ENCODE data around the gene FASTK.

The FASTK gene

DNA sequence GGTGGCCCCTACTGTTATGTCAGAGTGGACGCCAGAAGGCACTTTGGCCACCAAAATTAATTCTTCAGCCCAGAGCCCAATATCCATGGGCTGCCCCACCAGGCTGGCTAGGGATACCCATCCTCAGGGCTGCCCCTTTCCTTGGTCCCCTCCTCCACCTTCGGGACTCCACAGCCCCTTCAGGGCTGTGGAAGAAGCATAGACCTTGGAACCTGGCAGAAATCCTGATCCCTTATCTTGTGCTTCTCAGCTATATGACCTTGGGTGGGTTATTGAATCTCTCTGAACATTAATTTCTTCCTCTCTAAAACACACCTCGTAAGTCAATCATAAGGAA lies 3.2 kb upstream of the FASTK start:
- in situ Hi-C loops (cut with MboI; ENCODE audit: low sequenced_read_pairs): no loop called here

DNA sequence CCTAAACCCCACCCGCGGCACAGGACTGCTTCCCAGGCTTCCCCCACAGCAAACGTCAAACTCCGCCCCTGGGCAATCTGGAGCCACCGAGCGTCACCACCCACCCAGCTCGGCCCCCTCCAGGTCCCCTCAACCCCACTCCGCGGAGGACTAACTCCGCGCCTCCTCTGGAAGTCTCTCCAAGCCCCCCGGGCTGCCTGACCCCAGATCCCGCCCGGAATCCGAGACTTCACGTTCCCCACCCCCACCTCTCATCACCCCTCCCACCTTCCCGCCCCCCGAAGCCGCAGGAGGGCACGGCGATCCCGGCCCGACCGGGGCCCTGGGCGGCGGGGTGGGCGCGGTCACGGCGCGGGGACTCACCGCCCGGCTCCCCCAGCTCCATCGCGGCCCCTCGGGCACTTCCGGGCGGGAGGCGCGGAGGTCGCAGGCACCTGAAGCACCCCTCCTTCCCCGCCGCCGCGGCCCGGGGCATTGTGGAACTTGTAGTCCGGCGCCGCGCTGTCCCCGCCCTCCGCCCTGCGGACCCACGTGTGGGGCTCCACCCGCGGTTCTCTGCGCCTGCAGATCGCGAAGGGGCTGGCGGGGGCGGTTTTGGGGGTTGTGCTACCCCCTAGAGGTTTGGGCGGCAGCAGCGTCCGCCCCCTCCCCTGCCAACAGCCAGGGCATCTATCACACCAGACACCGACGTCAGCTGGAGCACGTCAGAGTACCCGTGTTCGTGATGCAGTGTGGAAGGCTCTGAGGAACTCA lies 2.6 kb upstream of the FASTK start, which contains the start of gene TMUB1:
Gene TMUB1 (minus strand): TSS at position 423 of the 753 bp plus-strand sequence. CDS start 930 bp downstream, outside the sequence.
- in situ Hi-C loops (cut with MboI; ENCODE audit: low sequenced_read_pairs): no loop called here

DNA sequence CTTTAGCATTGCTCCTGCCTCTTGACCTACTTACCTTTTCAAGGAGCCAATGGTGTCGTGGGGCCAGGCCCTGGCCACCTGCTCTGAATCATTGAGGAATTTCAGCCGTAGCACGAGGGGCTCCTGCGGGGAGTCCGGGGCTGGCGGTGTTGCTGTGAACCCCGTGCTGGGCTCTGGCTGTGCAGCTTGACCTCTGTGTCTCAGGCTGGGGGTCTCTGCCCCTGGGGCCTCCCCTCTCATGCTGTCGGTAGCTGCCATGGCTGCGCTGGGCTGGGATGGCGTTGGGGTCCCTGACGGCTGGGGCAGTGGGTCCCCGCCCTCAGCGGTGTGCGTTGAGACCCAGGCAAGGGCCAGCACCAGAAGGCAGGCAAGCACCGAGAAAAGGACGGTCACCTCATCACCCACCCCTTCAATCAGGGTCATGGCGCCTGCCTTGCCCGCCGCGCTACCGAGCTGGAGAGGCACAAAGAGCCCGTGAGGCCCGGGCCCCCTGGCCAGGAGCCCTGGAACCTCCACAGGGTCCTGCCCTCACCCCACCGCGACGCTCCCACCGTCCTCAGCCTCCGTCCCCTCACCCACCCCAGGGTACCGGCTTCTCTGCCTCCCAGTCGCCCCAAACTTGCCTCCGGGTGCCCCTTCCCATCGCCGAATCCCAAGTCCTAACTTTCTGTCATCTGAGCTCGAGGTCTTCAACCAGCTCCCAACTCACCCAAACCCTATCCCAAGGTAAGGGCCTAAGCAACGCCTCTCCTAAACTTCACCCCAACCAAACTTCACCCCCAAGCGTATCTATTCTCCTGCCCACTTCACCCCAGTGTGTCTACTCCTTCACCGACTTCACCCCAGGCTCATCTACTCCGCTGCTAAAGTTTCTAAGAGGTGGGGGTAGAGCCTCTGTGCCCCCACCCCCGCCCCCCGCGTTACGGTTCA lies 1.8 kb upstream of the FASTK start:
- in situ Hi-C loops (cut with MboI; ENCODE audit: low sequenced_read_pairs): no loop called here

DNA sequence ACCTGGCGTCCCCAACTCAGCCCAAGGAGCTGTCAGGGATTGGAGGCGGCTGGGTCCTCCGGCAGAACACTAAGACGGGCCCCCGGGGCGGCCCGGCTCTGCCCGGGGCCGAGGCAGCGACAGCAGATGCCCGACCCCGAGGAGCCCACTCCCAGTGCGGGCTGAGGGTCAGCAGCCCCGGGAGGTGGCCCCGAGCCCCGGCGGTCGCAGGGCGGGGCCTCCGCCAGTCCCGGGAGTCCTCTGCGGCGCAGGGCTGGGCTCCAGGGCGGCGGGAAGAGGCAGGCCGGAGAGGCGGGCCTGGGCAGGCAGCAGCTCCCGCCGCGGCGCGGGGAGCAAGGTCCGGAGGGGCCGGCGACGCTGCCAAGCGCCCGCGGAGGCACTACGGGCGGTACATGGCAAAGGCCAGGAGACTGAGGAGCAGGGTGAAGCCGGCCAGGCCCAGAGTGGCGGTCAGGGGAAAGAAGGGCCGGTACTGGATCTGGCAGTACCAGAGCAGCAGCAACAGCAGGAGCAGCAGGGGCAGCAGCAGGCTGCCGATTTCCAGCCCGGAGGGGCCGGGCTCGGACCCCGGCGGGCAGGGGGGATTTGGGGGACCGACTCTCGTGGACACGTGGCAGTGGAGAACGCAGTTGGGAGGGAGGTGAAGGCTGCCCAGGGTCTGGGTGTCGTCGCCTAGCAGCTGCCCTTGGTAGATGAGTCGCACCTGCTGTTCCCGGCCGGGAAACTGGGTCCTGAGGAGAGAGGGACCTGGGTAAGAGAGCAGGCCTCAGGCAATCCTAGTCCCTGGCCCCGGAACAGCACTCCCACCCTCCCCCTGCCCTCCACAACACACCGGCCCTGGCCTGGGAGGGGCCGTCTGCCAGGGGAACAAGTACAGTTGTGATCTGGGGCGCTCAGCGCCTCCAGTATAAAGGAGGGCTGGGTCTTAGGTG lies 827 bp upstream of the FASTK start:
- in situ Hi-C loops (cut with MboI; ENCODE audit: low sequenced_read_pairs): no loop called here

DNA sequence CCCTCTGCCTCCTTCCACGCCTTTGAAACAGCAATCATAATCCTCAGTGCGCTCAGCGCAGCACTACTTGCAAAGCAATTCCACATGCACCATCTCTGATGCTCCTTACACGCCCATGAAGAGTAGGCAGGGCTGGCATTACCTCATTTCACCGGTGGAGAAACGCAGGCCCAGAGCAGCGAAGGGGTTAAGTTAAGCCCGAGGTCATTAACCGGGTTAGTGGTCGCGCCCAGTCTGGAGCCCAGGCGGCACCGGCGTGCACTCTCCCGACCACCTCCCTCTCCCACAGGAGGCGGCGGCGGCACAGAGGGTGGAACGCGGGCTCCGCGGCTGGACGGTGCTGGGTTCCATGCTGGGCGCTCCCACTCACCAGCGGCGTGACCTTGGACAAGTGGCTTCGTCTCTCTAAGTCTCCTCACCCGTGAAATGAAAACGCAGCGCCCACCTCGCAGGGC lies 515 bp downstream of the FASTK start:
- in situ Hi-C loops (cut with MboI; ENCODE audit: low sequenced_read_pairs): no loop called here

DNA sequence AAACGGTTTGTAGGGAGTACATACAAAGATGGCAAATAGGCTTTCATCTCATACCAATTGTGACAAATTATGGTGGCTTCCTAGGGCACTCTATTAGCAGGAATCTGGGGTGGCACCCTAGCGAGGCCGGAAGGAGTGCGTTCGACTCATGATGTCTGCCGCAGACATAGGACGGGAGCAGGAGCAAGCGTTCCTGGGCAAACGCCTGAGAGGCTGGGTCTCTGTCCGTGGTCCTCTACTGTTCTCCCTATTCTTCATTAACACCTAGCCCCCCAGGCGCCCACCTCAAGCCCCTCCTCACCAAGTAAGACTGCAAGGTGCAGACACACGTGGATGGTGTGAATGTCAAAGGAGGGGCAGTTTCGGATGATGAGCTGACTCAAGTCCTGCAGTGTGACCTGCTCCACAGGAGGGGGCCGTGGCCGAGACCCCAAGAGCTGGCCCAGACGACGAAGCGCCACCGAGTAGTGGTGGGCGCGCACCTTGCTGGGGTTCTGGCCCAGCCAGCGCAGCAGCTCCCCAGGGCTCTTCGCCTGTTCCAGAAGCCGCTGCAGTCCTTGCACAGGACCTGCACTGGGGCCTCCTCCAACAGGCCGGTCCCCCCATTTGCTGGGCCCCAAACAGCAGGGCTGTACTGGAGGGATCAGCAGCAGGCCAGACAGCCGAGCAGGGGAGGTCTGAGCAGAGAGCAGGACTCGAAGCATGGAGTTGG lies 1.3 kb downstream of the FASTK start:
- in situ Hi-C loops (cut with MboI; ENCODE audit: low sequenced_read_pairs): no loop called here

DNA sequence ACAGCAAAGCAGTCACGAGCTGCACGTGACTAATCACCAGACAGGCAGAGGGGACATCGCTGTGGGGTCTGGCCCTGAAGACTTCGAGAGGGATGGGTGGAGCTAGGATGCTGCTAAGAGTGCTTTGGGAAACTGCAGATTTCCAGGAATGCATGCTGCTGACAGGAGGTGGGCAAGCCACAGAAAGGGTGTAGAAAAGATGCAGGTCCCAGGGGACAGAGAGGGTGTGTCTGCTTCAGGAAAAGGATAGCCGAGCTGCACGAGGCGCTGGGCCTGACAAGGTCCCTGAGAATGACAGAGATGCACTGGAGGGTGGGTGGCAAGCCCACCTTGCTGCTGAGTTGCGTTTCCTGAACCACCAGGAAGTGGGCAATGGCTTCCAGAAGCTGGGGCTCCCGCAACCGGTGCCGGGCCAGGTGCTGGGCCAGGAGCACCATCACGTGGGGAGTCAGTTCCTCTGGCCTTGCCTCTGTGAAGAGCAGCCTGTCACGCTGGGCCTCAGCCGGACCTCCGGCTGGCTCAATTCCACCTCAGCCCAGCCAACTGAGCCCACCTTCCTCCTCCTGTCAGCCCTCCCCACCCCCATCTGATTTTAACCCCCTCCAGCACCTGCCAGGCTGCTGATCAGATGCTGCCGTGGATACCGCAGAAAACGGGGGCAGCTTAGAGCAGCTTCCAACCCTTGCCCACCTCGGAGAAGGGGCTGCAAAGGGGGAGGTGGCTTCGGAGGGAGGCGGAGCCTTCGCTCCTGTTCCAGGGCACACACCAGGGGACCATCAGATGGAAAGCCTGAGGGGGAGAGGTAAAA lies 2.2 kb downstream of the FASTK start:
- in situ Hi-C loops (cut with MboI; ENCODE audit: low sequenced_read_pairs): no loop called here

DNA sequence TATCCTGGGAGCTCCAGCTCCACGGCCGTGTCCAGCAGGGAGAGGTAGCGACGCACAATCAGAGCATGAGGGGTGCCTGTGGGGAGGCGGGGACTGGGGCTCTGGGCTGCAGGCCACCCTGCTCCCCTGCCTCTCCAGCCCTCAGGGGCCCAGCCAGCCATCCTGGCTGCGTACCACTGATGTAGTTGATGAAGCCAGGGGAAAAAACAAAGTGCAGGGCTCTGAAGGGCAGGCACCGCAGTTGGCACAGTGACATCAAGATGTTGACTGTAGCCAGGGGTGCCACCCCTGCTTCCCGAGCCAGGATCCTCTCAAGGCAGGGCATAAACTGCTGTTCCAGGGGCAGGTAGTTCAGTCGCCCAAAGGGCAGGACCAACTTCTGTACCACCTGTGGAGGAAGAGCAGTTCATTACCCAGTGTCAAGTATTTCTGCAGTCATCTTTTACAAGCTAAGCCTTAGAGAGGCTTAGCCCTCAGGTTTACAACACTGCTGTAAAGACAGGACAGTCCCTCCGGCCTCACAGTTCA lies 2.8 kb downstream of the FASTK start:
- in situ Hi-C loops (cut with MboI; ENCODE audit: low sequenced_read_pairs): no loop called here

DNA sequence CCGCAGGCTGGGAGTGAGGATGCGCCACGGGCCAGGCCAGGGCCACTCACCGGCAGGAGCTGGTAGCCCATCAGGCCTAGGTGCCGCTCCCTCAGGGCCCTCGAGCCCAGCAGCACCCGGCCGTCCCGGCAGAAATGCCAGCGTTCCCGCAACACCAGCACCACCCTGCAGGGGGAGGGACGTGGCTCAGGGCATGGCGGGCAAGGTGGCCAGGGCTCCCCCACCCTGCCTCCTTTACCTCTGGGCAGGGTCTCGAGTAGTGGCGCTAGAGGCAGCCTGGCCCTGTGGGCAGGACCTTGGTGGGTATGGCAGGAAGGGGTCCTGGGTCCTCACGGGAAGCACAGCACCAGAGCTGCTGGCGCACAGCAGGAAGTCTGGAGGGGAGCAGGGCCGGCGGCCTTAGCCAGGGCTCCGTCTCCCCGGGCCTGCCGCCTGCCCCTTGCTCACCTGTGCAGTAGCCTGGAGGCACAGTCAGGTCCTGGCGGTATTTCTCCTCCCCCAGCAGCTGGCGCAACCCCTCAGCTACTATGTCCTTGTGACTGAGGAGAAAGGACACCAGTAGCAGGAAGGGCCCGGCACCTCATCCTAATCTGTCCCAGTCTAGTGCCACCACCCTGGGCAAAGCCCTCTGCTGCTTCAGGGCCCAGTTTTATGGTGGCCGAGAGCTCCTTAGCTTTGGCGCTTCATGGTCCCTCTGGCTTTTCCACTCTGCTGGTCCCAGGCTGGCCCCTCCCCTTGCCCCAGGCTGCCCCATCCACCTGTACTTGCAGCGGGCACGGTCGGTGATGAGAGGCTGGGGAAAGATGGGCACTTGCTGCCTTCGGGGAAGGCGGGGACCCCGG lies 3.5 kb downstream of the FASTK start:
- in situ Hi-C loops (cut with MboI; ENCODE audit: low sequenced_read_pairs): no loop called here

DNA sequence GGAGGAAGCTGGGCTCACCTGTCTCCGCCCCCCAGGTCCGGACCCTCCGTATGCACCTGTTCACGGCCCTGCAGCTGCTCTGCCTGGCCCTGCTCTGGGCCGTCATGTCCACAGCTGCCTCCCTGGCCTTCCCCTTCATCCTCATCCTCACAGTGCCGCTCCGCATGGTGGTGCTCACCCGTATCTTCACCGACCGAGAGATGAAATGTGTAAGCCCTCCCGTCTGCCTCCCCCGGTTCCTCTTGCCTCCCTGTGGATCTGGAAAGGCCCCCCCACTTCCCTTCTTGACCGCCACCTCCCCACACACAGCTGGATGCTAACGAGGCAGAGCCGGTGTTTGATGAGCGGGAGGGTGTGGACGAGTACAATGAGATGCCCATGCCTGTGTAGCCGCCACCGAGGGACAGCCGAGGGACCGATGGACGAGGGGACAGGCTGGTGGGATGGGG lies 4.6 kb downstream of the FASTK start:
- in situ Hi-C loops (cut with MboI; ENCODE audit: low sequenced_read_pairs): no loop called here

DNA sequence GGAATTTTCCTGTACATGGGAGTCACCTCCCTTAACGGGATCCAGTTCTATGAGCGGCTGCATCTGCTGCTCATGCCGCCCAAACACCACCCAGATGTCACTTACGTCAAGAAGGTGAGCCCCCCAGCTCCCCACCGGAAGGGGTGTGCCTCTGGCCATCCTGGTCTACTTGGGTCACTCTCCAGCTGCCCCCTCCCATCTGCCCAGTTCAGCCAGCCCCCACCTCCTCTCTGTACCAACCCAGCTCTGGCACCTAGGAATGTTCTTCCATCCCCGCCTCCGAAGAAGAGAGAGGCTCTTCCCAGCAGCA lies 5.0 kb downstream of the FASTK start:
- in situ Hi-C loops (cut with MboI; ENCODE audit: low sequenced_read_pairs): no loop called here

DNA sequence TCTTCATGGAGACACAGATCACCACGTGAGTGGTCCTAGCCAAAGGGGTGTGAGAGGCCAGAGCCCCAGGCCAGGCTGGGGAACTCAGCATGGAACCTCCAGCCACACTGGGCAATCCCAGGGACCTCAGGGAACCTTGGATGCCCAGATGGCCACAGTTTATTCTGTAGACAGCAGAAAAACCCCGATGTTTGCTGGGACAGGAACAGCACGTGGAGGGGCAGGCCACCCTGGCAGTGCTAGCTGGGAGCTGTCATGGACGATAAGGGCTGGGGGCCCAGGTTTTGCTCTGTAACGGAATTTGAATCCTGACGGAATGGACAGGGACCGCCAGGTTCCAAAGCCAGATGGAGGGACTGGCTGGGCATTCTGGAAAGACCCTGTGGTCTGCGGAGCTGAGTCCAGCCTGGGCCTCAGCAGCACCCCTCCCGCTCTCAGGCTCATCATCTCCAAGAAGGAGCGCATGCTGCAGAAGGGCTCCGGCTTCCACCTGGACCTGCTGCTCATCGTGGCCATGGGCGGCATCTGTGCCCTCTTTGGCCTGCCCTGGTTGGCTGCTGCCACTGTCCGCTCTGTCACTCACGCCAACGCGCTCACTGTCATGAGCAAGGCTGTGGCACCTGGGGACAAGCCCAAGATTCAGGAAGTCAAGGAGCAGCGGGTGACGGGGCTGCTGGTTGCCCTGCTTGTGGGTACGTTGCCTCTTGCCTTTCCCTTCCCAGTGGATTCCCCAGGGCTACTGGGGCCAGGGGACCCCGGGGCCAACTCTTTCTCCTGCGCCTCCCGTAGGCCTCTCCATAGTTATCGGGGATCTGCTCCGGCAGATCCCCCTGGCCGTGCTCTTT lies 5.6 kb downstream of the FASTK start:
- in situ Hi-C loops (cut with MboI; ENCODE audit: low sequenced_read_pairs): no loop called here

DNA sequence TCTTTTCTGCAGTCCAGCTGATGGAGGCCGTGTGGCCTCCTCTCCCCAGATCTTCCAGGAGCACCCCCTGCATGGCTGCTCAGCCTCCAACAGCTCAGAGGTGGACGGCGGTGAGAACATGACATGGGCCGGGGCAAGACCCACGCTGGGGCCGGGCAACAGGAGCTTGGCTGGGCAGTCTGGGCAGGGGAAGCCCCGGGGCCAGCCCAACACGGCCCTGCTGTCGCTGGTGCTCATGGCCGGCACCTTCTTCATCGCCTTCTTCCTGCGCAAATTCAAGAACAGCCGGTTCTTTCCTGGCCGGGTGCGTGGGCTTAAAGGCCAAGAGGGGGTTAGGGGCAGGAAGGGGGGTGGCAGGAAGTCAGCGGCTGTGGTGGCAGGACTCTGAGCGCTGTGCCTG lies 6.6 kb downstream of the FASTK start:
- in situ Hi-C loops (cut with MboI; ENCODE audit: low sequenced_read_pairs): no loop called here

DNA sequence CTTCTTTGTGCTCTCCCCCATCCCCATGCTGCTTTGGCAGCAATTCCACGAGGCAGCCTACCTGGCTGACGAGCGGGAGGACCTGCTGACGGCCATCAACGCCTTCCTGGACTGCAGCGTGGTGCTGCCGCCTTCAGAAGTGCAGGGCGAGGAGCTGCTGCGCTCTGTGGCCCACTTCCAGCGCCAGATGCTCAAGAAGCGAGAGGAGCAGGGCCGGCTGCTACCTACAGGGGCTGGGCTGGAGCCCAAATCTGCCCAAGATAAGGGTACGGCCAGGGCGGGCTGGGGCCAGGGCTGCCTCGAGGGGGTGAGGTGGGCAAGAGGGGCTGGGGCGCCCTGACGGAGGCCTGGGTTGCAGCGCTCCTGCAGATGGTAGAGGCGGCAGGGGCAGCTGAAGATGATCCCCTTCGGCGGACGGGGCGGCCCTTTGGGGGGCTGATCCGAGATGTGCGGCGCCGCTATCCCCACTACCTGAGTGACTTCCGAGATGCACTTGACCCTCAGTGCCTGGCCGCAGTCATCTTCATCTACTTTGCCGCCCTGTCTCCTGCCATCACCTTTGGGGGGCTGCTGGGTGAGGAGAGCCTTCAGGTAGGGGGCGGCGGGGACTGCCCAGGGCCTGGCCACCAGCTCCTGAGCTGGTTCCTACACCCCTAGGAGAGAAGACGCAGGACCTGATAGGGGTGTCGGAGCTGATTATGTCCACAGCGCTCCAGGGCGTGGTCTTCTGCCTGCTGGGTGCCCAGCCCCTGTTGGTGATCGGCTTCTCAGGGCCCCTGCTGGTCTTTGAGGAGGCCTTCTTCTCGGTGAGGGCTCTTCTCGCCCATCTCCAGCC lies 9.4 kb downstream of the FASTK start:
- in situ Hi-C loops (cut with MboI; ENCODE audit: low sequenced_read_pairs): no loop called here

DNA sequence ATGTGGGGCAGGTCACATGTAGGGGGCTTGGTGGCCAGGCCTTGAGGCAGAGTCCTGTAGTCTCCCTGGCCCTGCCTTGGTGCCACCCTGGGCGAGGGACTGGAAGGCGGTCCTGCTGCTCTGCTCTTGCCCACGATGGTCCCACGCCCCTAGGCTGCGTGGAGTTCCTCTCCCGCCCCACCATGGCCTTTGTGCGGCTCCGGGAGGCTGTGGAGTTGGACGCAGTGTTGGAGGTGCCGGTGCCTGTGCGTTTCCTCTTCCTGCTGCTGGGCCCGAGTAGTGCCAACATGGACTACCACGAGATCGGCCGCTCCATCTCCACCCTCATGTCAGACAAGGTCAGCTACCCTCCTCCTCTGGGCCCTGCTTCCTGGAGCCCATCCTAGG lies 10.0 kb downstream of the FASTK start:
- in situ Hi-C loops (cut with MboI; ENCODE audit: low sequenced_read_pairs): no loop called here

DNA sequence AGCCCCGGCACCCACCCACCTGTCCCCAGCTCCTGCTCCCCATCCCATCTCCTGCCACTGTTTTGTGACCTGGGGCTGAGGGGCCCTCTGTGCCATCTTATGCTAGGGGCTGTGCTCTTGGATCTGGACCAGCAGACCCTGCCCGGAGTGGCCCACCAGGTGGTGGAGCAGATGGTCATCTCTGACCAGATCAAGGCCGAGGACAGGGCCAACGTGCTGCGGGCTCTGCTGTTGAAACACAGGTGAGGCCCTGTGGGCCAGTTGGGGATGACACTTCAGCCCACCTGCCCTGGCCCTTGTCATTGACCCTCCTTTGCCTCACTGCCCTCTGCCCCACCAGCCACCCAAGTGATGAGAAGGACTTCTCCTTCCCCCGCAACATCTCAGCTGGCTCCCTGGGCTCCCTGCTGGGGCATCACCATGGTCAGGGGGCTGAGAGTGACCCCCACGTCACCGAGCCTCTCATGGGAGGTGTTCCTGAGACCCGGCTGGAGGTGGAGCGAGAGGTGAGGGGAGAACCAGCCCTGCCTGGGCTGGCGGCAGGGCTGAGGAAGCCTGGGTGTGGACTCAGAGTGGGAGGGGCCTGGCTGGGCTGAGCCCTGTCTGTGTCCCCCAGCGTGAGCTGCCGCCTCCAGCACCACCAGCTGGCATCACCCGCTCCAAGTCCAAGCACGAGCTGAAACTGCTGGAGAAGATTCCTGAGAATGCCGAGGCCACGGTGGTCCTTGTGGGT lies 10.6 kb downstream of the FASTK start:
- in situ Hi-C loops (cut with MboI; ENCODE audit: low sequenced_read_pairs): no loop called here
